Loucy (cell line): ENCODE results near the gene VSIG10L2.
"Not testable (repeated sequence)": the region's sequence is repeated elsewhere in the genome, so short reads cannot be mapped to it uniquely, and the experiment has no call there.

Experiments used
- H2AFZ ChIP-seq: fragments of 200-600 bp; sonication (generic); 2 replicates; pipeline ENCODE4 v1.6.0; 2016; ENCODE audit warnings: antibody characterized with exemption, mild to moderate bottlenecking, low read length, moderate library complexity
- H3F3A ChIP-seq: fragments of 200-600 bp; 2 replicates; pipeline ENCODE4 v1.6.0; 2016; ENCODE audit warnings: antibody characterized with exemption, low read depth, mild to moderate bottlenecking
- H3K27me3 ChIP-seq: fragments of 200-600 bp; sonication (generic); 2 replicates; pipeline ENCODE4 v1.6.1; 2014; ENCODE audit warnings: low read length, mild to moderate bottlenecking; ENCODE audit not compliant: insufficient read depth, poor library complexity, severe bottlenecking
- H3K36me3 ChIP-seq: fragments of 200-600 bp; sonication (generic); 2 replicates; pipeline ENCODE4 v1.6.1; 2016; ENCODE audit warnings: low read length; ENCODE audit not compliant: insufficient read depth
- H3K4me1 ChIP-seq: fragments of 200-600 bp; sonication (generic); 2 replicates; pipeline ENCODE4 v1.5.1; 2014; ENCODE audit warnings: low read length, mild to moderate bottlenecking; ENCODE audit not compliant: insufficient read depth, poor library complexity, severe bottlenecking
- H3K4me2 ChIP-seq: fragments of 200-600 bp; sonication (generic); 2 replicates; pipeline ENCODE4 v1.6.0; 2014; ENCODE audit warnings: antibody characterized with exemption, low read length, low read depth, mild to moderate bottlenecking; ENCODE audit not compliant: poor library complexity, severe bottlenecking
- H3K4me3 ChIP-seq: fragments of 200-600 bp; sonication (generic); 2 replicates; pipeline ENCODE4 v1.5.1; 2014; ENCODE audit warnings: low read length, mild to moderate bottlenecking, mixed read lengths; ENCODE audit not compliant: poor library complexity, severe bottlenecking
- H3K79me2 ChIP-seq: fragments of 200-600 bp; sonication (generic); 2 replicates; pipeline ENCODE4 v1.6.1; 2014; ENCODE audit warnings: low read length; ENCODE audit not compliant: insufficient read depth
- H3K9ac ChIP-seq: fragments of 200-600 bp; sonication (generic); 2 replicates; pipeline ENCODE4 v1.6.0; 2014; ENCODE audit warnings: mild to moderate bottlenecking, low read depth, low read length, moderate library complexity; ENCODE audit not compliant: poor library complexity, severe bottlenecking
- H3K9me2 ChIP-seq: fragments of 200-600 bp; sonication (generic); replicated peaks from 2 replicates; pipeline ENCODE4 v1.6.1; 2016; ENCODE audit warnings: low read depth, low read length, mixed read lengths
- H3K9me3 ChIP-seq: fragments of 200-600 bp; sonication (generic); 2 replicates; pipeline ENCODE4 v1.6.1; 2014; ENCODE audit warnings: mild to moderate bottlenecking, antibody characterized with exemption, low read length, low read depth; ENCODE audit not compliant: insufficient read depth
- H4K20me1 ChIP-seq: fragments of 200-600 bp; sonication (generic); 2 replicates; pipeline ENCODE4 v1.6.0; 2014; ENCODE audit warnings: antibody characterized with exemption, low read length, mild to moderate bottlenecking; ENCODE audit not compliant: insufficient read depth, poor library complexity, severe bottlenecking
- CTCF ChIP-seq: fragments of 200-600 bp; sonication (generic); conservative IDR thresholded peaks from 2 replicates; pipeline ENCODE4 v1.5.1; 2014; ENCODE audit warnings: mild to moderate bottlenecking, antibody characterized with exemption, low read length
- EZH2phosphoT487 ChIP-seq: fragments of 200-600 bp; IDR thresholded peaks from 2 replicates; pipeline ENCODE4 v1.6.1; 2018; ENCODE audit warnings: antibody characterized with exemption, mild to moderate bottlenecking, moderate library complexity, borderline replicate concordance

The VSIG10L2 gene

GRCh38 chr11:125910226-125910849 is 35.5 kb upstream of the VSIG10L2 start:
- no peaks in the 10 kb centered on the region for H3K4me1 ChIP-seq
- H3K27me3 ChIP-seq = no peaks in the 10 kb centered on the region
- no peaks in the 10 kb centered on the region for H3K36me3 ChIP-seq
- H3K9me2 ChIP-seq = no peaks in the 10 kb centered on the region
- H3F3A ChIP-seq = no peaks in the 10 kb centered on the region
- no peak overlapping the region for H3K9ac ChIP-seq
- H2AFZ ChIP-seq = no peak overlapping the region
- no peak overlapping the region for H3K4me3 ChIP-seq
- no peak for TF ChIP-seq CTCF
- TF ChIP-seq EZH2phosphoT487 = no peak
- H3K4me2 ChIP-seq = no peak overlapping the region
- H3K9me3 ChIP-seq = no peaks in the 10 kb centered on the region
- no peaks in the 10 kb centered on the region for H4K20me1 ChIP-seq
- no peaks in the 10 kb centered on the region for H3K79me2 ChIP-seq

DNA sequence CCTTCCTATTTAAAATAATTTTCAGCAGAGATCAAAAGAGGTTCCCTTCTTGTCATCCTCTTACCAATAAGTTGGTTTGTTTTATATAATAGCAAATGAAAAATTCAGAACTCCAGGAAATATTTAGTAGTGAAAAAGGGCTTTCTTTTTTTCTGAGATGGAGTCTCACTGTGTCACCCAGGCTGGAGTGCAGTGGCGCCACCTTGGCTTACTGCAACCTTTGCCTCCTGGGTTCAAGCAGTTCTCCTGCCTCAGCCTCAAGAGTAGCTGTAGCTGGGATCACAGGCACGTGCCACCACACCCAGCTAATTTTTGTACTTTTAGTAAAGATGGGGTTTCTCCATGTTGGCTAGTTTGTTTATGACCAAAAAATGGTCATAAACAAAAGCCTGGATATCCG is 31.2 kb upstream of the VSIG10L2 start:
- not testable (repeated sequence) for H3K9ac ChIP-seq, H3K9me2 ChIP-seq, H2AFZ ChIP-seq, H3K4me1 ChIP-seq, H3K79me2 ChIP-seq, H3K4me3 ChIP-seq, H3K4me2 ChIP-seq, H3K27me3 ChIP-seq, H3K9me3 ChIP-seq, H3F3A ChIP-seq, H3K36me3 ChIP-seq, H4K20me1 ChIP-seq
- TF ChIP-seq CTCF = peak; percentile 49

DNA sequence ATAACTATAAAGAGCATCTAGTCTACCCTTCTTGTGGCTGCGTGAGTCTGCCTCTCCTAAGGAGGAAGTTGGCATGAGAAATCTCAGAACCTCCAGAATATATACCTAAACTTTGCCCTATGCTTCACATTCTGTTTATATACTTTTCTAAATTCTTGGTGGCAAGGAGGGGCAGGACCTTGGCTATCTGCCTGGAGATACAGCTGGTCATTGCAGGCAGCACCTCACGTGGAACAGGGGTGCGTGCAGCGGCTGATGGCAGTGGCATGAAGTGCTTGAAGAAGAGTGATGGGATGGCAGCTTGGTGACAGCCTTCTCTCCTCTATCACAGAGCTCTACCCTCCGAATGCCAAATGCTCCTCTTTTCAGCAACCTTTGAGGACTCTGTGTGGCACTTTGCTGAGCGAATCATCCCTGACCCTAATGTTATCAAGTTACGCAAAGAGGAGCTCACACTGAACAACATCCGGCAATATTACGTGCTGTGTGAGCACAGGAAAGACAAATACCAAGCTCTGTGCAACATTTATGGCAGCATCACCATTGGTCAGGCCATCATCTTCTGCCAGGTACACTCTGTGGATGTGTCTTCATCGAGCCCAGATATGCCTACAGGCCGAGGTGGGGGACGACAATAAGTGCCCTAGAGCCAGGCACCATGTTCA is 29.0 kb upstream of the VSIG10L2 start:
- no peaks in the 10 kb centered on the region for H3K79me2 ChIP-seq
- H3K36me3 ChIP-seq = no peaks in the 10 kb centered on the region
- peaks cover 4% of the 10 kb centered on the region for H3K27me3 ChIP-seq
- H2AFZ ChIP-seq = no peak overlapping the region
- H3F3A ChIP-seq = no peaks in the 10 kb centered on the region
- H3K9me2 ChIP-seq = no peaks in the 10 kb centered on the region
- H3K4me1 ChIP-seq = no peaks in the 10 kb centered on the region
- no peak overlapping the region for H3K4me3 ChIP-seq
- TF ChIP-seq EZH2phosphoT487 (no peak), CTCF (no peak)
- no peak overlapping the region for H3K4me2 ChIP-seq
- no peaks in the 10 kb centered on the region for H4K20me1 ChIP-seq
- H3K9me3 ChIP-seq = no peaks in the 10 kb centered on the region
- no peak overlapping the region for H3K9ac ChIP-seq
